Testis (tissue), 3 donors: ENCODE results near the gene RAB7A. TPM values are rescaled to one million over a fixed set of nuclear protein-coding genes. Genes with fewer than 3 reads are reported as not detected.

Source experiments
- DNase-seq: peaks from one replicate; pipeline ENCODE4 v3.0.0-alpha.2; 2019
- H3K27ac ChIP-seq, 2 donors: fragments of 200-600 bp; sonication (generic); one replicate each; pipeline ENCODE4 v1.5.1; 2019
- H3K27me3 ChIP-seq: fragments of 200-600 bp; sonication (generic); one replicate; pipeline ENCODE4 v1.5.1; 2019
- H3K36me3 ChIP-seq: fragments of 200-600 bp; sonication (generic); one replicate; pipeline ENCODE4 v1.5.1; 2017; ENCODE audit warnings: low read depth; ENCODE audit errors: missing control alignments
- H3K4me1 ChIP-seq: fragments of 200-600 bp; sonication (generic); one replicate; pipeline ENCODE4 v1.5.1; 2019
- H3K4me3 ChIP-seq, 2 donors: fragments of 200-600 bp; sonication (generic); one replicate each; pipeline ENCODE4 v1.5.1; 2017 to 2019
- H3K9me3 ChIP-seq: fragments of 200-600 bp; sonication (generic); one replicate; pipeline ENCODE4 v1.5.1; 2017
- CTCF ChIP-seq, 3 experiments: fragments of 450-650 bp in 2 of 3; fragments of 200-600 bp in 1 of 3; sonication (generic) in 1 of 3; IDR thresholded peaks; one replicate each; pipeline ENCODE4 v1.5.1; 2016 to 2019; ENCODE audit warnings: antibody characterized with exemption in 3 of 3, mild to moderate bottlenecking in 2 of 3, moderate library complexity in 1 of 3
- POLR2A ChIP-seq: fragments of 450-650 bp; IDR thresholded peaks from one replicate; pipeline ENCODE4 v1.6.1; 2017; ENCODE audit warnings: antibody characterized with exemption, mild to moderate bottlenecking, moderate library complexity
- WGBS, 2 donors: methylation state at CpG; one replicate each; pipeline ENCODE4 v1.1.5; 2018; 5-methylcytosine and 5-hydroxymethylcytosine counted together
- intact Hi-C: fragments of 100-400 bp; cut with DNase I; formaldehyde crosslinking; loops from one replicate; pipeline ENCODE4 v1.15.1; 2023; ENCODE audit warnings: low total_unique reads
- polyA plus RNA-seq: library from polyadenylated mRNA; stranded (reverse); fragments of 350-450 nt; fragmentation: Illumina TruSeq; extraction: RNeasy Lipid Tissue Mini Kit (QIAGEN cat#74804); gene quantifications from one replicate; pipeline ENCODE4 v1.2.3, GENCODE V29; 2014; ENCODE audit warnings: low read depth, low replicate concordance; ENCODE audit not compliant: insufficient read depth
- total RNA-seq, 2 donors: library from RNA; depleted of rRNA; stranded (reverse); fragments of >200 nt; gene quantifications; one replicate each; pipeline ENCODE4 v1.2.3, GENCODE V29; 2016

Gene RAB7A
- total and polyA plus RNA-seq, 3 donors from 2014 or later = 148 to 152 (median 150) TPM

DNA sequence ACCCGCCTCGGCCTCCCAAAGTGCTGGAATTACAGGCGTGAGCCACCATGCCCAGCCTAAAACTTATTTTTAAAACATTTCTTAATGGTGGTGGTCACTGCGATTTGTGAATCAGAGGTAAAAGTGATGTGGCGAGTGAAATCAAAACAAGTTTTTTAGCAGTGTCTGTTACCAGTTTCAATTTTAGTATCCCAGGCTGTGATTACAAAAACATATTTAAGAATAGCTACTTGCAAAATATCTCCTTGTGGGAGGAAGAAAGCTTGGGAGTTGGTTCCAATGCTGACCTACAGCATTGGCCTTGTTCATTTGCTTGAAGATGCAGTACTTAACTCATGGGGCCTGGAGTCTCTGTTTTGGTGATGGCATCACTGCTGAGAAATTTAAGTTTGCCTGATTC, 4.5 kb downstream of the RAB7A start:
- no peaks in the 10 kb centered on the region for H3K27me3 ChIP-seq
- peaks cover 36% of the 10 kb centered on the region for H3K4me1 ChIP-seq
- H3K27ac ChIP-seq = no peak overlapping the region
- intact Hi-C loops = no loop called here
- no peak for DNase-seq
- no peak overlapping the region for H3K4me3 ChIP-seq
- TF ChIP-seq CTCF (IDR thresholded peaks at IDR 0.05) = no peak
- TF ChIP-seq POLR2A = no peak
- WGBS, 2 donors = 71 to 83% methylated on average over 5 of the region's 5 CpGs
- H3K9me3 ChIP-seq = no peaks in the 10 kb centered on the region
- H3K36me3 ChIP-seq = no peaks in the 10 kb centered on the region

- intact Hi-C loops = no loop called here
- 87 to 94% methylated on average over 3 of the region's 3 CpGs for WGBS, 2 donors
- Histone ChIP-seq H3K36me3 (no peaks in the 10 kb centered on the region), H3K27me3 (no peaks in the 10 kb centered on the region), H3K4me3 (no peak overlapping the region), H3K4me1 (peaks cover 30% of the 10 kb centered on the region), H3K27ac (no peak overlapping the region), H3K9me3 (no peaks in the 10 kb centered on the region)
- DNase-seq = no peak
- TF ChIP-seq CTCF (IDR thresholded peaks at IDR 0.05) (no peak), POLR2A (no peak)
Measured at GRCh38 chr3:128734523-128735189, 8.7 kb downstream of the RAB7A start.

DNA sequence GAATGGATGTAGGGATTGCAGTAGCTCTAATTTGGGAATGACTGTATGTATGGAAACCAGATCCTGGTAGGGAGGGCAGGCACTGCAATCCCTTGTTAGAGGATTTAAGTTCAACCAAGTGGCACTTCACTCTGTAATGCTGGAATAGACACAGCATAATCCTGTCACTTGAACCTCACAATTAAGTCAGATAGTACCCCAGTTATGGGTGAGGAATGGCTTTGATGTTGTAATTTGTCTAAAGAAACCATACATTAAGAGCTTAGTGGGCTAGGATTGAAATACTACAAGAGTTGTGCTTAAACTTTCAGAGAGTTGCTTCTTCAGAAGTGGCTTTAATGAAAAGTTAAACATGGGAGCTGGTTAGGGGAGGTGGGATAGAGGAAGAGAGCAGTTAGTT, 9.3 kb downstream of the RAB7A start:
- Histone ChIP-seq H3K27me3 (no peaks in the 10 kb centered on the region), H3K36me3 (no peaks in the 10 kb centered on the region)
- TF ChIP-seq CTCF (IDR thresholded peaks at IDR 0.05) (no peak), POLR2A (no peak)

DNA sequence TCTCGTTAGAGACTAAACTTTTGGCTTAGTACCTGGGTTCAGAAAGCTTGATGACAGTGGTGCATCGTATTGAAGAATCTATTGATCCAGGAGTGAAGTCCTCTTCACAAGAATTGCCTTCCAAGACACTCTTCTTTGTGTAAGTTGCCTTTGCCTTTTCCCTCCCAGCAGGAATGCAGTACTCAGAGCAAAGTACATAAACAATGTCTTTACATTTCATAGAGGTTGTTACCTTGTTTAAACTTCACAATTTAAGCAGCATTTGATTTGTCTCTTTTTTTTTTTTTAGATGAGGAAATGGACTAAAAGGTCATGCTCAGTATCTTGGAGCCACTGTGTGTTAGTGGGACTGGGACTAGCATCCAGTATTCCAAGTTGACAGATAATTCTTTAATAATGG, 9.9 kb downstream of the RAB7A start:
- no peak overlapping the region for H3K4me3 ChIP-seq
- no peaks in the 10 kb centered on the region for H3K27me3 ChIP-seq
- DNase-seq = no peak
- intact Hi-C loops = no loop called here
- H3K4me1 ChIP-seq = peaks cover 18% of the 10 kb centered on the region
- WGBS, 2 donors = 55 to 70% methylated on average over 2 of the region's 2 CpGs
- no peak overlapping the region for H3K27ac ChIP-seq
- no peaks in the 10 kb centered on the region for H3K36me3 ChIP-seq
- TF ChIP-seq CTCF (IDR thresholded peaks at IDR 0.05) (no peak), POLR2A (no peak)
- H3K9me3 ChIP-seq = no peaks in the 10 kb centered on the region

More for the DNA sequence above, 9.3 kb downstream of the RAB7A start:
- DNase-seq = no peak
- Histone ChIP-seq H3K27ac (no peak overlapping the region), H3K9me3 (no peaks in the 10 kb centered on the region), H3K4me3 (no peak overlapping the region), H3K4me1 (peaks cover 24% of the 10 kb centered on the region)
- intact Hi-C loops = no loop called here

DNA sequence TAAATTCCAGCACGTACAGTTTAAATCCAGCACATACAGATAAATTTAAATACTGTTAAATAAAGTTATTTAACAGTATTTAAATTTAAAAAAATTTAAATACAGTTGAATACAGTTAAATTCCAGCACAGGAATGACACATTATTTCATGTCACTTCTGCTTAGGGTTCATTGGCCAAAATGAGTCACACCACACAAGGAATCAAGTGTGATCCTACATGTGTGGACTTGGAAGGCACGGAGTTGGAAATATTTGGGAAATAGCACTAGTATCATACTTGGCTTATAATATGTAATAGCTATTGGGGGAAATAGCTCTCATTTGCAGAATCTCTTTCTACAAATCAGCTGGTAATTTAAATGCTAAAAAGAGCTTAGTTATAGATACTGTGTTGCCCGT, 10.6 kb downstream of the RAB7A start:
- 76 to 86% methylated on average over 3 of the region's 3 CpGs for WGBS, 2 donors
- Histone ChIP-seq H3K9me3 (no peaks in the 10 kb centered on the region), H3K4me3 (no peak overlapping the region), H3K4me1 (peaks cover 13% of the 10 kb centered on the region), H3K27ac (no peak overlapping the region), H3K27me3 (no peaks in the 10 kb centered on the region), H3K36me3 (no peaks in the 10 kb centered on the region)
- TF ChIP-seq POLR2A (no peak), CTCF (IDR thresholded peaks at IDR 0.05) (no peak)
- intact Hi-C loops = no loop called here
- no peak for DNase-seq
